GM19238 (cell line): Measurements from ENCODE around the gene RGS3.
"Not testable (repeated sequence)": the region's sequence is repeated elsewhere in the genome, so short reads cannot be mapped to it uniquely, and the experiment has no call there.

Experiments
- DNase-seq: peaks from one replicate; pipeline ENCODE4 v3.0.0; 2011; ENCODE audit warnings: low spot score; ENCODE audit not compliant: insufficient read length

RGS3 gene

GRCh38 chr9:113546566-113546965 lies 83.0 kb downstream of the RGS3 start:
- DNase-seq: no peak

- no peak for DNase-seq
These were observed 84.0 kb downstream of the RGS3 start for GRCh38 chr9:113547501-113547900.

- DNase-seq: no peak
These were observed 84.9 kb downstream of the RGS3 start for GRCh38 chr9:113548221-113549041.

- not testable (repeated sequence) for DNase-seq
These were observed 86.4 kb downstream of the RGS3 start for GRCh38 chr9:113549892-113550291.

- no peak for DNase-seq
These were observed 93.5 kb downstream of the RGS3 start for GRCh38 chr9:113556877-113557593.

- DNase-seq: no peak
These were observed 95.3 kb downstream of the RGS3 start for GRCh38 chr9:113558632-113559502.

GRCh38 chr9:113559834-113560800 lies 96.6 kb downstream of the RGS3 start:
- no peak for DNase-seq

- DNase-seq: no peak
These were observed 99.3 kb downstream of the RGS3 start for GRCh38 chr9:113562653-113563381.

GRCh38 chr9:113563826-113564497 lies 100.4 kb downstream of the RGS3 start:
- DNase-seq: no peak

- no peak for DNase-seq
These were observed 101.1 kb downstream of the RGS3 start for GRCh38 chr9:113564498-113565237.

GRCh38 chr9:113566016-113566711 lies 102.6 kb downstream of the RGS3 start:
- DNase-seq: no peak

- DNase-seq: no peak
These were observed 103.2 kb downstream of the RGS3 start for GRCh38 chr9:113566712-113567071.

GRCh38 chr9:113567361-113568080 lies 104.0 kb downstream of the RGS3 start:
- DNase-seq: no peak

- DNase-seq: no peak
These were observed 104.5 kb downstream of the RGS3 start for GRCh38 chr9:113568081-113568435.

GRCh38 chr9:113568571-113569321 lies 105.2 kb downstream of the RGS3 start:
- DNase-seq: no peak

GRCh38 chr9:113569472-113570060 lies 106.0 kb downstream of the RGS3 start:
- DNase-seq: no peak
